ENCODE data around the gene TRIM29.

DNA sequence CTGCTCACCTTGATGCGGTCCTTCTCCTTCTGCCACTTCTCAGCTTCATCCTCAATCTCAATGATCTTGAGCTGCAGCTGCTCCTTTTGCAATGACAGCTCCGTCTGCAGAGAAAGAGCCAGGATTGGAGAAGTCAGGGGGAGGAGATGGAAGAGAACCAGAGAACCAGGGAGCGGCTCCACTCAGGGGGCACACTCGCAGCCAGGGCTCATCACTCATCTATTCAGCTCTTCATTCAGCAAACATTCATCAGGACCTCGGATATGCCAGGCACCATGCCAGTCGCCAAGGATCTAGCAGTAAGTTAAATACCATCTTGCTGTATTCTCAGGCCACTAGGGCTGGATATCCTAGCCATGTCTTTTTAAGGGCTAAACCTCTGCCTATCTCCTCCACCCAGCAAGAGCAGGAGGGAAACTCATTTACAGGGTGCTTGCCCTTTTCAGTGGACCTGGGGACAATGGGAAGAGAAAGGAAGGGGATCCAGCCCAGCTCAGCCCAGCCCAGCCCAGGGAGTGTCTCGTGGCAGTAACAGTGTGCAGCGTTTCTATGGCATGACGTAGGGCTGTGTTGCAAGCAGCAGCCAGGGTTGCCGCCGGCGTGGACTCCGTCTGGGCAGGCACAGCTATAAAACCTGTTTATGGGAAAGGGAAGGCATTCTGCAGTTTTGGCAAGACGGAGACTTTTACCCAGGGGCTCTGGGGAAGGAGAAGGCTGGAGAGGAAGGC lies 9.4 kb downstream of the TRIM29 start:
- TF ChIP-seq, protein P1, sequence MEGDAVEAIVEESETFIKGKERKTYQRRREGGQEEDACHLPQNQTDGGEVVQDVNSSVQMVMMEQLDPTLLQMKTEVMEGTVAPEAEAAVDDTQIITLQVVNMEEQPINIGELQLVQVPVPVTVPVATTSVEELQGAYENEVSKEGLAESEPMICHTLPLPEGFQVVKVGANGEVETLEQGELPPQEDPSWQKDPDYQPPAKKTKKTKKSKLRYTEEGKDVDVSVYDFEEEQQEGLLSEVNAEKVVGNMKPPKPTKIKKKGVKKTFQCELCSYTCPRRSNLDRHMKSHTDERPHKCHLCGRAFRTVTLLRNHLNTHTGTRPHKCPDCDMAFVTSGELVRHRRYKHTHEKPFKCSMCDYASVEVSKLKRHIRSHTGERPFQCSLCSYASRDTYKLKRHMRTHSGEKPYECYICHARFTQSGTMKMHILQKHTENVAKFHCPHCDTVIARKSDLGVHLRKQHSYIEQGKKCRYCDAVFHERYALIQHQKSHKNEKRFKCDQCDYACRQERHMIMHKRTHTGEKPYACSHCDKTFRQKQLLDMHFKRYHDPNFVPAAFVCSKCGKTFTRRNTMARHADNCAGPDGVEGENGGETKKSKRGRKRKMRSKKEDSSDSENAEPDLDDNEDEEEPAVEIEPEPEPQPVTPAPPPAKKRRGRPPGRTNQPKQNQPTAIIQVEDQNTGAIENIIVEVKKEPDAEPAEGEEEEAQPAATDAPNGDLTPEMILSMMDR (IDR thresholded peaks at IDR 0.05), result no peak
- no peak for TF ChIP-seq EP300 (IDR thresholded peaks at IDR 0.05)

Measured in ovary (tissue), 3 donors.